Lower lobe of right lung (tissue), 2 donors: Measurements from ENCODE around the gene ADARB1. TPM values are rescaled to one million over a fixed set of nuclear protein-coding genes. Genes with fewer than 3 reads are reported as not detected.

Experiments
- ATAC-seq, 2 donors: fragments of 200-7000 bp; cut with Tn5 transposase; one replicate each; pipeline ENCODE4 v1.9.1; 2020 to 2022; ENCODE audit warnings: mild to moderate bottlenecking in 2 of 2, moderate library complexity in 2 of 2
- DNase-seq: peaks from one replicate; pipeline ENCODE4 v3.0.0-alpha.2; 2020
- H3K27ac ChIP-seq: fragments of 200-600 bp; one replicate; pipeline ENCODE4 v1.8.0; 2022
- H3K27me3 ChIP-seq: fragments of 200-600 bp; one replicate; pipeline ENCODE4 v1.8.0; 2022; ENCODE audit warnings: low read depth
- H3K36me3 ChIP-seq: fragments of 200-600 bp; one replicate; pipeline ENCODE4 v1.8.0; 2022; ENCODE audit warnings: mild to moderate bottlenecking
- H3K4me1 ChIP-seq: fragments of 200-600 bp; one replicate; pipeline ENCODE4 v1.8.0; 2022
- H3K4me3 ChIP-seq: fragments of 200-600 bp; one replicate; pipeline ENCODE4 v1.8.0; 2022; ENCODE audit warnings: mild to moderate bottlenecking
- H3K9me3 ChIP-seq: fragments of 200-600 bp; one replicate; pipeline ENCODE4 v1.8.0; 2022
- intact Hi-C: fragments of 100-400 bp; cut with DNase I; formaldehyde crosslinking; loops from one replicate; pipeline ENCODE4 v1.11.0; 2022
- total RNA-seq: library from RNA; stranded (reverse); fragmentation: NEBNext Ultra II Directional; extraction: Animal tissue kit (Norgen Biotek cat#: 25700); gene quantifications from one replicate; pipeline ENCODE4 v1.2.1, GENCODE V29; 2021
- TF ChIP-seq, protein P1 (sequence below): fragments of 200-600 bp; IDR thresholded peaks from one replicate; pipeline ENCODE4 v1.8.0; 2022; ENCODE audit warnings: antibody characterized with exemption, mild to moderate bottlenecking
- donor health status: DM: no; HTN: yes; CAD: no; lungs with severe emphysema.

ADARB1 gene
- total RNA-seq, 1 donor from 2014 or later: 48.2 TPM

DNA sequence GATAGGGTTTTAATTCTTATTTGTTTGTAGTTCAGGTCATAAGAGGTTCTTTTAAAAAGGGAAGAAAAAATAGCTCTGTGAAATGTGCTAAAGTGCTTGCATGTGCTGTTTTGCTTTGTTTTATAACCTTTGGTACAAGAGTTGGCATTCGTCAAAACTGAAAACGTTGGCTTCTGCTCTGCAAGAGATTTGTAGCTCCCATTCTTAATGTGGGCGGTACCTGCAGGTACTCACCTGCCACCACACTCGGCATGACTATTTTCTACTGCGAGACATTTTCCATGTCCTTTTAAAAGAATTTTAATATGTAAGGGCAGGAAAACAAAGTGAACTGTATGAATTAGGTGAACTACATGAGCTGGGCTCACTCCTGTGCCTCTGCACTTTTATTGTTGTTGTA, 92.6 kb downstream of the ADARB1 start:
- no peak overlapping the region for H3K27ac ChIP-seq
- peaks cover 13% of the 10 kb centered on the region for H3K4me1 ChIP-seq
- intact Hi-C loops: no loop called here
- no peak overlapping the region for H3K4me3 ChIP-seq
- DNase-seq (no peak), ATAC-seq (no peak)
- no peaks in the 10 kb centered on the region for H3K9me3 ChIP-seq
- H3K36me3 ChIP-seq: peaks cover 13% of the 10 kb centered on the region
- TF ChIP-seq, protein P1, sequence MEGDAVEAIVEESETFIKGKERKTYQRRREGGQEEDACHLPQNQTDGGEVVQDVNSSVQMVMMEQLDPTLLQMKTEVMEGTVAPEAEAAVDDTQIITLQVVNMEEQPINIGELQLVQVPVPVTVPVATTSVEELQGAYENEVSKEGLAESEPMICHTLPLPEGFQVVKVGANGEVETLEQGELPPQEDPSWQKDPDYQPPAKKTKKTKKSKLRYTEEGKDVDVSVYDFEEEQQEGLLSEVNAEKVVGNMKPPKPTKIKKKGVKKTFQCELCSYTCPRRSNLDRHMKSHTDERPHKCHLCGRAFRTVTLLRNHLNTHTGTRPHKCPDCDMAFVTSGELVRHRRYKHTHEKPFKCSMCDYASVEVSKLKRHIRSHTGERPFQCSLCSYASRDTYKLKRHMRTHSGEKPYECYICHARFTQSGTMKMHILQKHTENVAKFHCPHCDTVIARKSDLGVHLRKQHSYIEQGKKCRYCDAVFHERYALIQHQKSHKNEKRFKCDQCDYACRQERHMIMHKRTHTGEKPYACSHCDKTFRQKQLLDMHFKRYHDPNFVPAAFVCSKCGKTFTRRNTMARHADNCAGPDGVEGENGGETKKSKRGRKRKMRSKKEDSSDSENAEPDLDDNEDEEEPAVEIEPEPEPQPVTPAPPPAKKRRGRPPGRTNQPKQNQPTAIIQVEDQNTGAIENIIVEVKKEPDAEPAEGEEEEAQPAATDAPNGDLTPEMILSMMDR: no peak
- H3K27me3 ChIP-seq: no peaks in the 10 kb centered on the region

DNA sequence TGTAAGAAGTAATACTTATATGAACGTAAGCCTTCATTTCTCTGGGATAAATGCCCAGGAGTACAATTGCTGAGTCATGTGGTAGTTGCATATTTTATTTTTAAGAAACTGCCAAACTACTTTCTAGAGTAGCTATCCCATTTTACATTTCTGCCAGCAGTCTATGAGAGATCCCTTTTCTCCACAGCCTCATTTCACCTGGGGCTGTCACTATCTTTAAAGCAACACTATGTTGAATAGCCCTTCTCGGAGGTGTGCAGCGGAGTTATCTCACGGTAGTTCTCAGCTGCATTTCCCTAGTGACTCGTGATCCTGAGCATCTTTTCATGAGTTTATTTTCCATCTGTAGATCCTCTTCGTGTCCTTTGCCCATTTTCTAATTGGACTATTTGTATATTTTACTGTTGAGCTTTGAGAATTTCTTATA, 93.4 kb downstream of the ADARB1 start:
- DNase-seq (no peak), ATAC-seq (no peak)
- Histone ChIP-seq H3K4me1 (peaks cover 13% of the 10 kb centered on the region), H3K27ac (no peak overlapping the region), H3K4me3 (no peak overlapping the region), H3K36me3 (peaks cover 12% of the 10 kb centered on the region), H3K9me3 (no peaks in the 10 kb centered on the region), H3K27me3 (no peaks in the 10 kb centered on the region)
- TF ChIP-seq, protein P1: no peak
- intact Hi-C loops: no loop called here

DNA sequence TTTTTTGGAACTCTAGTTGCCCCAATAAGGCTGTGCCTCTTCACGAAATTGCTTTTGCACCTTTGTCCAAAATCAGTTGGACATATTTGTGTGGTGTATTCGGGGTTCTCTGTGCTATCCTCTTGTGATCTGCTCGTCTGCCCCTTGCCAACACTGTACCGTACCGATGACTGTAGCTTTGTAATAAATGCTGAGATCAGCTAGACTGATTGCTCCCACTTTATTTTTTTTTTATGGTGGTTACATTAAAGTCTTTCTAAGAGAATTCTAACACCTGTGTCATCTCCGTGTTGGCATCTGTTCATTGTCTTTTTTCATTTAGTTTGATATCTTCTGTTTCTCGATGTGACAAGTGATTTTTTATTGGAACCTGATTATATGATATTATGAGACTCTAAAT, 94.1 kb downstream of the ADARB1 start:
- ATAC-seq: no peak
- peaks cover 13% of the 10 kb centered on the region for H3K4me1 ChIP-seq
- H3K27ac ChIP-seq: no peak overlapping the region
- no peak overlapping the region for H3K4me3 ChIP-seq
- H3K9me3 ChIP-seq: no peaks in the 10 kb centered on the region
- intact Hi-C loops: no loop called here
- H3K36me3 ChIP-seq: peaks cover 12% of the 10 kb centered on the region
- TF ChIP-seq, protein P1: no peak
- H3K27me3 ChIP-seq: no peaks in the 10 kb centered on the region
- DNase-seq: no peak

DNA sequence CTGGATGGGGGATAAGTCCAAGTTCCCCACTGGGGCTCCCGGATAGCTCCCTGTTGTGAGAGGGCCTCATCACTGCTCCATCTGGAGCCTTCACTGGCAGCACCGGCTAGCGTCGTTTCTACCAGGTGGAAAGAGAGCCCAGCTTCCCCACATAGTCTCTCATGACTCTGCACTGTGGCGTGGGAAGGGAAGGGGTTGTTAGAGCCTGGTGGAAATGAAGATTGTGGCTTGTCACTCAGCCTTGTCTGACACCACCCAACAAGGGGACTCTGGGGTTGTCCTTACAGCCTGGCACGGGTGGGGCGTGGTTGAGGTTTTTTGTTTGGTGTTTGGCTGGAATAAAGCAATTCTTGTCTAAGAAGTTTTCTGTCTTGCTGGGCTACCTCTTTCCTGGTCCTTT, 94.6 kb downstream of the ADARB1 start:
- intact Hi-C loops: no loop called here
- H3K27ac ChIP-seq: no peak overlapping the region
- H3K4me3 ChIP-seq: no peak overlapping the region
- ATAC-seq: no peak
- no peaks in the 10 kb centered on the region for H3K27me3 ChIP-seq
- H3K36me3 ChIP-seq: peaks cover 12% of the 10 kb centered on the region
- TF ChIP-seq, protein P1: no peak
- DNase-seq: no peak
- H3K4me1 ChIP-seq: peaks cover 13% of the 10 kb centered on the region
- H3K9me3 ChIP-seq: no peaks in the 10 kb centered on the region

DNA sequence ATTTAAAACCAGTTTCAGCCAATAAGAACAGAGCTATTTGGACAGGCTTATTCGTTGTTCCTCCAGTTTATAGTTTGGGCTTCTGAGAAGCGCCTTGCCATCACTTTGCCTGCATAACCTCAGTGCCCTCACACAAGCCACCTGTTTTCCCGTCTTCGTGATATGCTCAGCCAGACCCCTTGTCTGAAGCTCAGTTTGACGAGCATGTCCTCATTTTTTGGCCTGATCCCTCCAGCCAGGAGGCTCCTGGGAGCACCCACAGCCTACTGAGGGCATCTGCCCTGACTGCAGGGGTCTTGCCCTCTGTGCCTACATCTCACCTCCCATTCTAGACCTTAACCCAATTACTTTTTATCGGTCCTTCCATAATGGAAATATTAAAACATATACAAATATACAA, 95.3 kb downstream of the ADARB1 start:
- intact Hi-C loops: no loop called here
- Histone ChIP-seq H3K36me3 (peaks cover 12% of the 10 kb centered on the region), H3K9me3 (no peaks in the 10 kb centered on the region), H3K4me3 (no peak overlapping the region), H3K4me1 (peaks cover 13% of the 10 kb centered on the region), H3K27me3 (no peaks in the 10 kb centered on the region), H3K27ac (no peak overlapping the region)
- TF ChIP-seq, protein P1: no peak
- DNase-seq: no peak
- ATAC-seq: no peak

DNA sequence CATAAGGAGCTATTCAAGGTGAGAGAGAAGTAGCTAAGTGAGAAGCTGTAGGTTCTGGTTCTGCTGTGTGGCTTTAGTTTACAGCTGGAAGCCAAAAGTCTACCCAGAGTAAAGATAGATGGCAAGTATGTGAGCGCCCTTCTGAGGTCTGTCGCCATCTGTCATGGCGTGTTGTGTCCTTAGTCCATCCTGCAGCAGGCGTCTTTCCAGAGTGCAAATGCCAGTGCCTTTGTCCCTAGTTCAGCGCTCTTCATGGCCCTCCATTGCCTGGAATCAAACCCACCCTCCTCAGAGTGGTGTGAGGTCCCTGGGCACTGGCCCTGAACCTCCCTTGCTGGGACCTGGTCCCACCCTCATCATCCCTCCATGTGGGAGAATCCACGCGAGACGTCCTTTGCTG, 96.6 kb downstream of the ADARB1 start:
- no peaks in the 10 kb centered on the region for H3K9me3 ChIP-seq
- TF ChIP-seq, protein P1: no peak
- H3K36me3 ChIP-seq: peaks cover 19% of the 10 kb centered on the region
- no peak overlapping the region for H3K4me3 ChIP-seq
- no peaks in the 10 kb centered on the region for H3K27me3 ChIP-seq
- intact Hi-C loops: no loop called here
- peaks cover 13% of the 10 kb centered on the region for H3K4me1 ChIP-seq
- ATAC-seq (no peak), DNase-seq (no peak)
- no peak overlapping the region for H3K27ac ChIP-seq
